ENCODE results near the gene LMLN. TPM values are rescaled to one million over a fixed set of nuclear protein-coding genes. Genes with fewer than 3 reads are reported as not detected.
"Not testable (repeated sequence)": the region's sequence is repeated elsewhere in the genome, so short reads cannot be mapped to it uniquely, and the experiment has no call there.

Gene LMLN
- total RNA-seq, 3 donors from 2014 or later, result 3.8 to 5.4 (median 4.1) TPM

- no peak for DNase-seq
- H3K4me3 Mint-ChIP-seq, result no peak overlapping the region
- no peaks in the 10 kb centered on the region for H3K27me3 Mint-ChIP-seq (ENCODE audit: low read depth)
- H3K4me1 Mint-ChIP-seq (ENCODE audit: low read depth), result no peaks in the 10 kb centered on the region
- peaks cover 20% of the 10 kb centered on the region for H3K36me3 Mint-ChIP-seq (ENCODE audit: insufficient read depth)
- no peaks in the 10 kb centered on the region for H3K9me3 Mint-ChIP-seq
- no peak for ATAC-seq
Observed at GRCh38 chr3:198027045-198027798, 67.2 kb downstream of the LMLN start.

- Mint-ChIP-seq H3K4me3 (no peak overlapping the region), H3K9me3 (no peaks in the 10 kb centered on the region), H3K36me3 (ENCODE audit: insufficient read depth) (peaks cover 19% of the 10 kb centered on the region), H3K4me1 (ENCODE audit: low read depth) (no peaks in the 10 kb centered on the region), H3K27me3 (ENCODE audit: low read depth) (no peaks in the 10 kb centered on the region)
- DNase-seq (no peak), ATAC-seq (no peak)
Observed at GRCh38 chr3:198027799-198028390, 67.9 kb downstream of the LMLN start.

GRCh38 chr3:198028718-198029117 is 68.7 kb downstream of the LMLN start:
- ATAC-seq (no peak), DNase-seq (no peak)
- H3K4me1 Mint-ChIP-seq (ENCODE audit: low read depth), result no peaks in the 10 kb centered on the region
- H3K27me3 Mint-ChIP-seq (ENCODE audit: low read depth), result no peaks in the 10 kb centered on the region
- no peaks in the 10 kb centered on the region for H3K9me3 Mint-ChIP-seq
- H3K36me3 Mint-ChIP-seq (ENCODE audit: insufficient read depth), result peaks cover 19% of the 10 kb centered on the region
- no peak overlapping the region for H3K4me3 Mint-ChIP-seq

GRCh38 chr3:198030125-198030524 is 70.1 kb downstream of the LMLN start:
- Mint-ChIP-seq H3K36me3 (ENCODE audit: insufficient read depth) (peaks cover 19% of the 10 kb centered on the region), H3K9me3 (no peaks in the 10 kb centered on the region), H3K4me1 (ENCODE audit: low read depth) (no peaks in the 10 kb centered on the region), H3K27me3 (ENCODE audit: low read depth) (no peaks in the 10 kb centered on the region), H3K4me3 (no peak overlapping the region)
- no peak for ATAC-seq
- DNase-seq, result no peak

- no peak for DNase-seq
- no peaks in the 10 kb centered on the region for H3K27me3 Mint-ChIP-seq (ENCODE audit: low read depth)
- H3K4me3 Mint-ChIP-seq, result no peak overlapping the region
- ATAC-seq, result no peak
- H3K36me3 Mint-ChIP-seq (ENCODE audit: insufficient read depth), result peaks cover 19% of the 10 kb centered on the region
- H3K4me1 Mint-ChIP-seq (ENCODE audit: low read depth), result no peaks in the 10 kb centered on the region
- H3K9me3 Mint-ChIP-seq, result no peaks in the 10 kb centered on the region
Observed at GRCh38 chr3:198030726-198031125, 70.7 kb downstream of the LMLN start.

GRCh38 chr3:198032039-198032936 is 72.3 kb downstream of the LMLN start:
- DNase-seq, result no peak
- no peak for ATAC-seq
- Mint-ChIP-seq H3K36me3 (ENCODE audit: insufficient read depth) (peaks cover 11% of the 10 kb centered on the region), H3K27me3 (ENCODE audit: low read depth) (no peaks in the 10 kb centered on the region), H3K4me1 (ENCODE audit: low read depth) (no peaks in the 10 kb centered on the region), H3K4me3 (no peak overlapping the region), H3K9me3 (no peaks in the 10 kb centered on the region)

- Mint-ChIP-seq H3K4me3 (no peak overlapping the region), H3K36me3 (ENCODE audit: insufficient read depth) (peaks cover 12% of the 10 kb centered on the region)
Observed at GRCh38 chr3:198043119-198043518, 83.1 kb downstream of the LMLN start.

GRCh38 chr3:198046120-198046857 is 86.3 kb downstream of the LMLN start:
- ATAC-seq (no peak), DNase-seq (no peak)
- Mint-ChIP-seq H3K36me3 (ENCODE audit: insufficient read depth) (no peaks in the 10 kb centered on the region), H3K4me1 (ENCODE audit: low read depth) (no peaks in the 10 kb centered on the region), H3K9me3 (no peaks in the 10 kb centered on the region), H3K4me3 (no peak overlapping the region), H3K27me3 (ENCODE audit: low read depth) (peaks cover 2% of the 10 kb centered on the region)

More at GRCh38 chr3:198043119-198043518, 83.1 kb downstream of the LMLN start:
- Mint-ChIP-seq H3K9me3 (no peaks in the 10 kb centered on the region), H3K4me1 (ENCODE audit: low read depth) (no peaks in the 10 kb centered on the region), H3K27me3 (ENCODE audit: low read depth) (no peaks in the 10 kb centered on the region)
- ATAC-seq (no peak), DNase-seq (no peak)

- Mint-ChIP-seq H3K36me3 (ENCODE audit: insufficient read depth) (no peaks in the 10 kb centered on the region), H3K9me3 (no peaks in the 10 kb centered on the region), H3K27me3 (ENCODE audit: low read depth) (peaks cover 7% of the 10 kb centered on the region), H3K4me1 (ENCODE audit: low read depth) (no peaks in the 10 kb centered on the region), H3K4me3 (no peak overlapping the region)
- ATAC-seq (no peak), DNase-seq (no peak)
Observed at GRCh38 chr3:198048445-198048844, 88.4 kb downstream of the LMLN start.

GRCh38 chr3:198051836-198052235 is 91.8 kb downstream of the LMLN start:
- no peaks in the 10 kb centered on the region for H3K4me1 Mint-ChIP-seq (ENCODE audit: low read depth)
- DNase-seq, result no peak

GRCh38 chr3:198053462-198053861 is 93.4 kb downstream of the LMLN start:
- not testable (repeated sequence) for H3K4me3 Mint-ChIP-seq; H3K4me1 Mint-ChIP-seq (ENCODE audit: low read depth); DNase-seq; H3K36me3 Mint-ChIP-seq (ENCODE audit: insufficient read depth); H3K9me3 Mint-ChIP-seq; ATAC-seq
- peaks cover 14% of the 10 kb centered on the region for H3K27me3 Mint-ChIP-seq (ENCODE audit: low read depth)

More at GRCh38 chr3:198051836-198052235, 91.8 kb downstream of the LMLN start:
- no peaks in the 10 kb centered on the region for H3K36me3 Mint-ChIP-seq (ENCODE audit: insufficient read depth)
- no peaks in the 10 kb centered on the region for H3K9me3 Mint-ChIP-seq
- no peak for ATAC-seq
- H3K4me3 Mint-ChIP-seq, result no peak overlapping the region
- peaks cover 10% of the 10 kb centered on the region for H3K27me3 Mint-ChIP-seq (ENCODE audit: low read depth)

- Mint-ChIP-seq H3K36me3 (ENCODE audit: insufficient read depth) (peaks cover 2% of the 10 kb centered on the region), H3K4me1 (ENCODE audit: low read depth) (no peaks in the 10 kb centered on the region), H3K27me3 (ENCODE audit: low read depth) (peaks cover 4% of the 10 kb centered on the region), H3K4me3 (no peak overlapping the region), H3K9me3 (no peaks in the 10 kb centered on the region)
- ATAC-seq, result peak; percentile 88 to 90
- DNase-seq, result no peak
Observed at GRCh38 chr3:198061119-198062067, 101.4 kb downstream of the LMLN start.

GRCh38 chr3:198062068-198062465 is 102.0 kb downstream of the LMLN start:
- Mint-ChIP-seq H3K4me3 (no peak overlapping the region), H3K27me3 (ENCODE audit: low read depth) (peaks cover 2% of the 10 kb centered on the region), H3K9me3 (no peaks in the 10 kb centered on the region), H3K36me3 (ENCODE audit: insufficient read depth) (peaks cover 2% of the 10 kb centered on the region), H3K4me1 (ENCODE audit: low read depth) (no peaks in the 10 kb centered on the region)
- DNase-seq, result no peak
- ATAC-seq, result no peak
